Activated T-helper 1 cell treated with Interleukin-2 at 50 U/mL for 16 hours (primary cell): ENCODE results near the gene RBM7.

Source experiments
- DNase-seq: peaks from one replicate; pipeline ENCODE4 v3.0.0-alpha.2; 2020; ENCODE audit warnings: low read depth

RBM7 gene

GRCh38 chr11:114448749-114449482, 48.5 kb downstream of the RBM7 start:
- DNase-seq, result no peak

DNA sequence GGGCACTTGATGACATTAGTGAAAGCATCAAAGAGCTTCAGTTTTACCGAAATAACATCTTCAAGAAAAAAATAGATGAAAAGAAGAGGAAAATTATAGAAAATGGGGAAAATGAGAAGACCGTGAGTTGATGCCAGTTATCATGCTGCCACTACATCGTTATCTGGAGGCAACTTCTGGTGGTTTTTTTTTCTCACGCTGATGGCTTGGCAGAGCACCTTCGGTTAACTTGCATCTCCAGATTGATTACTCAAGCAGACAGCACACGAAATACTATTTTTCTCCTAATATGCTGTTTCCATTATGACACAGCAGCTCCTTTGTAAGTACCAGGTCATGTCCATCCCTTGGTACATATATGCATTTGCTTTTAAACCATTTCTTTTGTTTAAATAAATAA, 49.4 kb downstream of the RBM7 start:
- DNase-seq, result no peak

DNA sequence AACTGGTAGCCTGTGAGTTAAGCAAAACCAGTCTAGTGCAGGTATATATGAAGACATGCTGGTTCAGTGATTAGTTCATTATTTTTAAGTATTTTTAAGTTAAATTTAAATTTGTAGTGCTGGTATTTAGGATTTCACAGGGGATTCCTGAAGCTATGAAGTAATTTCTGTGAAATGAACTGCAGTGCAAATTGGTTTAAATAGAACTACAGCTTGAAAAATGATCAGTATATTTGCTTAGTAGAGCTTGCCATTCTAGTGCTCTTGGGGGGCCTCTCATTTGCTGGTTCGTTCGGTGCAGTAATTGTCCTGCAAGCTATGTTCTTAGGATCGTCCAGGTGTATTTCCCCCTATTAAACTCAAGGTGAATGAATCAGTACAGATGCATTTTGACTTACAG, 51.9 kb downstream of the RBM7 start:
- no peak for DNase-seq
